Tibial nerve (tissue), 3 donors: ENCODE data around the gene ZCCHC7.

Source experiments
- CTCF ChIP-seq, 5 experiments: fragments of 200-600 bp in 3 of 5; fragments of 450-650 bp in 2 of 5; sonication (generic) in 3 of 5; IDR thresholded peaks; one replicate each; pipeline ENCODE4 v1.5.1; 2016 to 2019; ENCODE audit warnings: antibody characterized with exemption in 5 of 5, mild to moderate bottlenecking in 3 of 5, moderate library complexity in 2 of 5
- POLR2A ChIP-seq, 2 donors: fragments of 450-650 bp; IDR thresholded peaks; one replicate each; pipeline ENCODE4 v1.6.1; 2017; ENCODE audit warnings: antibody characterized with exemption in 2 of 2, mild to moderate bottlenecking in 2 of 2, moderate library complexity in 2 of 2

DNA sequence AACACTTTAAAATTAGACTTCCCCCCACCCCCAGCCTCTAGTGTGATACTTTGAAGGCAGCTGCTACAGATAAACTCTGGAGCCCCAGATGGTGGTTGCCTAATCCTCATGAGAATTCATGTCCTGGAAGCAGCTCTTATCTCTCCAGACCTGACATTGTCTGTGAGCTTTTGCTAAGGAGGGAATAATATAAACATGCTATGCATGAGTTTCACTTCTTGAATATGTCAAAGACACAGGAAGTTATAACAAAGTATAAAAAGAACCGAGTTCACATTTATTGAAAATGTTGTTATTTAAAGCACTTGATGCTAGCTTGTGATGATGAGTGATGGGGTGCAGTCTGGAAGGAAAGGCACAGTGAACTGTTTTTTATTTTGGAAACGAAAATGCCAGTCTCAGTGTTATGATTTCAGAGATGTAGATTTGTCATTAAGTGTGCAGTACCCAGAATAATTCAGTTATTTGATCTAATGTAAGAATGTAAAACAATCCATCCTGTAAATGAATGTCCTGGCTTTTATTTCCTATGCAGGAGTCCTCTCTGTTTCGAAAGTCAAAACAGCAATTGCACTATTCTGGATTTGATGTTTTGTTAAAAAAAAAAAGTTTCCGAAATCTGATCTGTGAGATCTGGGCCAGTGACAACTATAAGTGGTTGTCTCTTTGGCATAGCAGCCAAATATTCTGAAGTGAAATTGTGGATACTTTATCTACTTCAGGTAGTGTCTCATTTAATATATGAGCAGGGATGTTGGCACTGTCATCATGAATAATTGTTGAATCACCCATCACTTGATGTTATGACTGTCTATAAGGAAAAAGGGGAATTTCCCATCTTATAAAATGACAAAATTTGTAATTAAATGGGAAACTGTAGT, 77.0 kb downstream of the ZCCHC7 start:
- TF ChIP-seq CTCF (IDR thresholded peaks at IDR 0.05), result no peak
- TF ChIP-seq POLR2A (IDR thresholded peaks at IDR 0.05), result no peak
